ENCODE results near the gene CSPG4. TPM values are rescaled to one million over a fixed set of nuclear protein-coding genes. Genes with fewer than 3 reads are reported as not detected.
A peak's percentile ranks its signal among the peaks of the same experiment; 100 is the strongest.
"Not testable (repeated sequence)": the region's sequence is repeated elsewhere in the genome, so short reads cannot be mapped to it uniquely, and the experiment has no call there.

The CSPG4 gene, protein sequence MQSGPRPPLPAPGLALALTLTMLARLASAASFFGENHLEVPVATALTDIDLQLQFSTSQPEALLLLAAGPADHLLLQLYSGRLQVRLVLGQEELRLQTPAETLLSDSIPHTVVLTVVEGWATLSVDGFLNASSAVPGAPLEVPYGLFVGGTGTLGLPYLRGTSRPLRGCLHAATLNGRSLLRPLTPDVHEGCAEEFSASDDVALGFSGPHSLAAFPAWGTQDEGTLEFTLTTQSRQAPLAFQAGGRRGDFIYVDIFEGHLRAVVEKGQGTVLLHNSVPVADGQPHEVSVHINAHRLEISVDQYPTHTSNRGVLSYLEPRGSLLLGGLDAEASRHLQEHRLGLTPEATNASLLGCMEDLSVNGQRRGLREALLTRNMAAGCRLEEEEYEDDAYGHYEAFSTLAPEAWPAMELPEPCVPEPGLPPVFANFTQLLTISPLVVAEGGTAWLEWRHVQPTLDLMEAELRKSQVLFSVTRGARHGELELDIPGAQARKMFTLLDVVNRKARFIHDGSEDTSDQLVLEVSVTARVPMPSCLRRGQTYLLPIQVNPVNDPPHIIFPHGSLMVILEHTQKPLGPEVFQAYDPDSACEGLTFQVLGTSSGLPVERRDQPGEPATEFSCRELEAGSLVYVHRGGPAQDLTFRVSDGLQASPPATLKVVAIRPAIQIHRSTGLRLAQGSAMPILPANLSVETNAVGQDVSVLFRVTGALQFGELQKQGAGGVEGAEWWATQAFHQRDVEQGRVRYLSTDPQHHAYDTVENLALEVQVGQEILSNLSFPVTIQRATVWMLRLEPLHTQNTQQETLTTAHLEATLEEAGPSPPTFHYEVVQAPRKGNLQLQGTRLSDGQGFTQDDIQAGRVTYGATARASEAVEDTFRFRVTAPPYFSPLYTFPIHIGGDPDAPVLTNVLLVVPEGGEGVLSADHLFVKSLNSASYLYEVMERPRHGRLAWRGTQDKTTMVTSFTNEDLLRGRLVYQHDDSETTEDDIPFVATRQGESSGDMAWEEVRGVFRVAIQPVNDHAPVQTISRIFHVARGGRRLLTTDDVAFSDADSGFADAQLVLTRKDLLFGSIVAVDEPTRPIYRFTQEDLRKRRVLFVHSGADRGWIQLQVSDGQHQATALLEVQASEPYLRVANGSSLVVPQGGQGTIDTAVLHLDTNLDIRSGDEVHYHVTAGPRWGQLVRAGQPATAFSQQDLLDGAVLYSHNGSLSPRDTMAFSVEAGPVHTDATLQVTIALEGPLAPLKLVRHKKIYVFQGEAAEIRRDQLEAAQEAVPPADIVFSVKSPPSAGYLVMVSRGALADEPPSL (N-terminal part only)
- total RNA-seq (10 to 100 TPM; 15.1 to 44.6 (median 28.1) TPM), polyA plus RNA-seq (10 to 100 TPM in 1 of 3 donors, 1 to 10 TPM in 2; 1.8 to 15.5 (median 3.1) TPM)
- long read RNA-seq, donor 1, result 0 reads
- long read RNA-seq, donor 2, result 0 reads
- long read RNA-seq, donor 3, result 0 reads
- long read RNA-seq, donor 4, result 0 reads
- long read RNA-seq, donor 5, full-length matches to known transcripts, result 1 of 1 reads
- long read RNA-seq, donor 5, partial matches to known transcripts, result 0 of 1 reads
- long read RNA-seq, donor 5, other reads (novel, unspliced or antisense), result 0 of 1 reads
- long read RNA-seq, donor 6, result 0 reads
- long read RNA-seq, donor 7, result 0 reads
- long read RNA-seq, donor 8, result 0 reads
- long read RNA-seq, donor 9, result 0 reads
- long read RNA-seq, donor 10, result 0 reads

- intact Hi-C loops (cut with DNase I; ENCODE audit: low total_unique reads), result no loop called here
- Histone ChIP-seq H3K4me3 (peak within 1 kb of the TSS; percentile 49 to 61 (median 58)), H3K9me3 (no peaks in the 10 kb centered on the region), H3K4me1 (peaks cover 15 to 51% (median 44%) of the 10 kb centered on the region in 4 donors), H3K36me3 (no peaks in the 10 kb centered on the region), H3K27ac (peak within 1 kb of the TSS; percentile 30 to 93 (median 82)), H3K27me3 (peaks cover 0 to 15% (median 7%) of the 10 kb centered on the region in 3 donors)
- no peak for TF ChIP-seq EP300 (IDR thresholded peaks at IDR 0.05)
- peak; percentile 71 to 85 (median 85) for TF ChIP-seq POLR2AphosphoS5 (IDR thresholded peaks at IDR 0.05)
- TF ChIP-seq POLR2A (IDR thresholded peaks at IDR 0.05), result no peak
- TF ChIP-seq CTCF (IDR thresholded peaks at IDR 0.05), result no peak
- peak; percentile 57 to 93 for DNase-seq
- WGBS, 5 donors, result 0 to 10% (median 8%) methylated on average over 1 to 36 of the region's 36 CpGs
Measured at GRCh38 chr15:75712668-75713337, at the start of gene CSPG4. Gene CSPG4 (minus strand): TSS chr15:75712848. CDS start chr15:75712755, 93 bp downstream.

GRCh38 chr15:75762357-75762718, 49.7 kb upstream of the CSPG4 start:
- not testable (repeated sequence) for DNase-seq

GRCh38 chr15:75761446-75762356, 49.1 kb upstream of the CSPG4 start:
- Histone ChIP-seq H3K4me3 (no peak overlapping the region), H3K36me3 (no peaks in the 10 kb centered on the region), H3K9me3 (no peaks in the 10 kb centered on the region), H3K4me1 (peaks cover 4 to 18% (median 9%) of the 10 kb centered on the region in 4 donors), H3K27ac (no peak overlapping the region), H3K27me3 (no peaks in the 10 kb centered on the region)
- 85 to 94% (median 92%) methylated on average over 10 of the region's 10 CpGs for WGBS, 5 donors
- TF ChIP-seq POLR2A (IDR thresholded peaks at IDR 0.05) (no peak), EP300 (IDR thresholded peaks at IDR 0.05) (no peak), POLR2AphosphoS5 (IDR thresholded peaks at IDR 0.05) (no peak), CTCF (IDR thresholded peaks at IDR 0.05) (no peak)
- intact Hi-C loops (cut with DNase I; ENCODE audit: low total_unique reads), result no loop called here
- no peak for DNase-seq

More at GRCh38 chr15:75762357-75762718, 49.7 kb upstream of the CSPG4 start:
- intact Hi-C loops (cut with DNase I; ENCODE audit: low total_unique reads); H3K9me3 ChIP-seq; H3K4me3 ChIP-seq; H3K27me3 ChIP-seq; H3K36me3 ChIP-seq; H3K27ac ChIP-seq: not testable (repeated sequence)
- peaks cover 4 to 18% (median 9%) of the 10 kb centered on the region in 4 donors for H3K4me1 ChIP-seq
- 9 to 85% (median 38%) methylated on average over 1 to 4 of the region's 4 CpGs for WGBS, 5 donors
